Adrenal gland (tissue), 5 donors: ENCODE results near the gene HSD11B2.

Experiments
- CTCF ChIP-seq, 6 experiments: fragments of 450-650 bp in 4 of 6; fragments of 200-600 bp in 2 of 6; sonication (generic) in 1 of 6; IDR thresholded peaks; 1 replicate in 5 of 6; 2 replicates in 1 of 6; pipeline versions ENCODE4 v1.5.1 to v1.8.0; 2016 to 2021; ENCODE audit warnings: antibody characterized with exemption in 6 of 6, mild to moderate bottlenecking in 2 of 6, moderate library complexity in 1 of 6
- POLR2A ChIP-seq, 2 donors: fragments of 450-650 bp; IDR thresholded peaks; one replicate each; pipeline ENCODE4 v1.6.1; 2017; ENCODE audit warnings: antibody characterized with exemption in 2 of 2, mild to moderate bottlenecking in 2 of 2, moderate library complexity in 1 of 2
- donor health status: DM: no; HTN: no; CAD: no.

- TF ChIP-seq CTCF (IDR thresholded peaks at IDR 0.05), result no peak
- TF ChIP-seq POLR2A (IDR thresholded peaks at IDR 0.05), result no peak
Measured at GRCh38 chr16:67389911-67390815, 40.8 kb upstream of the HSD11B2 start.
